ENCODE results near the gene LEPR.

The LEPR gene

DNA sequence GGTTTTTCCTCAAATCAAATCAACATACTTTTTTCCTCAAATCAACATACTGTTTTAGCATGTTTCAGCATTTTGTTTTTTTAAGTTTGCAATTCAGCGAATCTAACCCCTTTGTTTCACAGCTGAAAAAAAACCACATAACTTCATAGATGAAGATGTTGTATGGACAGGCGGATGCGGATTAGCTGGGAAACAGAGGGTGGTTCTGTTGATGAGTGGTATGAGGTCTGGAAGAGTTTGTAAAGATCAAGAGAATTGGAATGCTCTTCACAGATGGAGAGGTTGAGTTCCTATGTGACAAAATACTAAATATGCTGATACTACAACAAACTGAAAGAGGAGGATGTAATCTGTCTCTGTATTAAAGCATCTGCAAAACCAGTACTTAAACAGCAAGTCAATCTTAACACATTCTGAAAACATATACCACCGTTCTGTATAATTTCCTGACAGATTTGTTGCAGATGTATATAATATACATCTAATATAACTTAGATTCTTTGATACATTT is 10.6 kb upstream of the LEPR start:
- DNase-seq: no peak

DNA sequence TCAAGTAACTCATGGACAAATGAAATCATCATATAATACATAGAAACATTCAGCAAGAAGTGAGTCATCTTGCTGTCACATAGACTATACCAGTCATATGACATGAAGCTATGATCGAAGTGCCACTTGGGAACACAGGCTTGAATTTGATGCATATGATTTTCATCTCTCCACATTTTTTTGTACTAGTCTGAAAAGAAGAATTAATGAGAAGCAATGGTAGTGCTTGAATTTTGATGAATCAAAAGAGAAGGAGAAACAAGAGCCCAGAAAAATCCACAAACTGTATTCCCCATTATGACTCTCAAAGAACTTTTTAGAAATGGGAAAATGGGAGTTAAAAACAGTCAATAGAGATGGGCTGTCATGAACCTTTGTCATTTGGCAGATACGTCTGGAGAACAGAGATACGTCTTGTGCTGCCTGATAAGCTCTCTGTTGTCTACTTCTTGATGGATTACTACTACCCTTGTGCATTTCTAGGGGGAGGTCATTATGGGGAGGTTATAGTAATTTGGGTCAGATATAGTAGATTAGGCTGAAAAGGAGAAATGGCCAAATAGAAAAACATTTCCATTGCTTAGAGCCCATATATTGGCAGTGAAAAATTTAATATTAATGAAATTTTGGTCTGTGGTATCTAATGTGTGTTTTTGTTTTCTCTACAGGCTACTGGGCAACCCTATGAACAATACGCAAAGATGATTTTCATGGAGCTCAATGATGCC is 8.0 kb upstream of the LEPR start:
- peak; percentile 48 for DNase-seq

DNA sequence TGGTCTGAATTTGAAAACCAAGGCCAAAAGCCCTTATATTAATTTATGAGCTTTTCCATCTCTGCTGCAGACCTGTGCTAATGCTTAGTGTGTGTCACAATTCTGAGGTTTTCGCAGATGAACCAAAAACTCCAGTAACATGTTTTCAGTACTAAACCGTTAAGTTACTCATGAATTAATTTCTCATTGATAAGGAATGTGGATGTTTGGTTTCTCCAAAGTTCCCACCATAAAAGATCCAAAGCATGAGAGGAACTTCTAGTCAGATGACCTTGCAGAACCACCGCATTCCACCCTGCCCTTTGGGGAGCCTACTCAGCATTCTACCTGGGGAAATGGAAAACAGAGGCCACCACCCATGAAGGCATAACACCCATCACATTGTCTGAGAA is 7.5 kb upstream of the LEPR start:
- DNase-seq: peak; percentile 79

DNA sequence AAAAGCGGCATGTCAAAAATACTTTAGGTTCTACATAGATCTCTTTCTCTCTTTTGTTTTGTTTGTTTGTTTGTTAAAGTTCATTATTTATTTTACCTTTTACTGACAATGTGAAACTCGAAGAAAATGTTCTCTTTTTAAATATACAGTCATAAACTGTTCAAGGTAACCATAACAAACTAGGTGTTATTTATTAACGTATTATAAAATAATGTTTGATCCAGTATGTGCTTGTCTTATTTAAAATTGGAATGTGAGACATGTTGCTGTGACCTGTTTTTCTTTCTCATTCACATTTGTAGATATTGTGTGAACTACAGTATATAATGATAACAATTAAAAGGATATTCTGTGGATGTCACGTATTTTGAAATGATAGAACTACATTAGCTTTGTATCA is 5.9 kb upstream of the LEPR start:
- DNase-seq: no peak

DNA sequence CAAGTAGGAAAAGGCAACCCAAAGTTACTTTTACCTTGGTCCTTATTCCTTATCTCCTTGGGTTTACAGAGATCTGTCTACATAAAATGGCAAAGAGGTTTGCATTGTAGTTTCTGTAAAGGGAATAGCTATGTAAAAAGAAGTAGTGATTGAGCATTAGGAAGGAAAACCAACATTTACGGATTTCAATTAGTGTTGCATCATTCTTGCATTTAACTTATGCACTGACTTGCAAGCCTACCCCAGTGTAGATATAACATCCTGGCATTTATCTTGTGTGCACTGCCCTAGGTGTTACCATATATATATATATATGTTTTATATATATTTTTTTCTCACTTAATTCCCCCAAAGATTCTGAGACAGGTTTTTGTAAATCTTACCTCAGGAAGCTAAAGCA is 3.7 kb upstream of the LEPR start:
- no peak for DNase-seq

DNA sequence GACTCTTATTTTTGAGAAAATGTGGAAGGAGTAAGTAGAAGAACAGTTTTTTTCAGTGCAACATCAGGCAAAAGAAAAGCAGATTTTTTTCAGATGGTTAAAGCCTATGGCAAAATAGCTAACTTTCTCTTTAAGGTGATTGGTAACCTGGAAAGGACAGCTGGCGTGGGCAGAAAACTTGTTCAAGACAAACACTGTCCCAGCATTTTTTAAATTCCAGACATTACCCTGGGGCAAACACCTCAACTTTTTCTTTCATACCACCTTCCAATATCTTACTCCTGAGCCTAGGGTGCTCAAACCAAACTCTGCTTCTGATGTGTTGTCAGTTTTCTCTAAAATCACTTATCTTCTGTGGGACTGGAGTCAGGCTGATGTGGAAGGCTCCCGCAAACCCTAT is 2.7 kb upstream of the LEPR start:
- DNase-seq: no peak

DNA sequence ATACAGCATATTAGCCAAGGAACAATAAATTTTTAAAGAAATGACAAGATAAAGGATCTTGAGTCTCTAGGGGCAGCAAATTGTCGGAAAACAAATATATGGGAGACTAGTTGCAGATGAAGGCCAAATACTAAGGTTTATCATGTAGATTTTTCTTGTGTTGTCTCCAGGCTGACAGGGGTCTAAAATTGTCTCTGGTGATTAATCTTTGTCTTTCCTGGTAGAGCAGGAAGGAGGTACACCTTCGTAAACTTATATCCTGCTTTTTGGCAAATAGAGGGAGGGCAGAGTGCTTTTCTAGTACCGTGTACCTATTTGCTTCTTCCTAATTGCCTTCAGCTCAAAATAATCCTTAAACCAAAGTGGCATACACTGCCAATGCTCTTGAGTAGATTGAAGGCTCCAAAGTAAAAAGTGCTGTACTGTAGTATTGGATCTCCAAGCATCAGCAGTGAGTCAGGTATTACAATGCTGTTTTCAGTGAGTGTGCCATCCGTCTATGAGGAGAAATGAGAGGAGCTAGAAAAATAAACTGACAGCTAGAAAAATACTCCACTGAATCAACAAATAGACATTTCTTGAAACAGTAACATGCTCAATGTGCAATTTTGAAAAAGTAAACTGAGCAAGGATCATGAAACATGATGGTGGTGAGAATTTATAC is 1.8 kb upstream of the LEPR start:
- DNase-seq: peak; percentile 40

DNA sequence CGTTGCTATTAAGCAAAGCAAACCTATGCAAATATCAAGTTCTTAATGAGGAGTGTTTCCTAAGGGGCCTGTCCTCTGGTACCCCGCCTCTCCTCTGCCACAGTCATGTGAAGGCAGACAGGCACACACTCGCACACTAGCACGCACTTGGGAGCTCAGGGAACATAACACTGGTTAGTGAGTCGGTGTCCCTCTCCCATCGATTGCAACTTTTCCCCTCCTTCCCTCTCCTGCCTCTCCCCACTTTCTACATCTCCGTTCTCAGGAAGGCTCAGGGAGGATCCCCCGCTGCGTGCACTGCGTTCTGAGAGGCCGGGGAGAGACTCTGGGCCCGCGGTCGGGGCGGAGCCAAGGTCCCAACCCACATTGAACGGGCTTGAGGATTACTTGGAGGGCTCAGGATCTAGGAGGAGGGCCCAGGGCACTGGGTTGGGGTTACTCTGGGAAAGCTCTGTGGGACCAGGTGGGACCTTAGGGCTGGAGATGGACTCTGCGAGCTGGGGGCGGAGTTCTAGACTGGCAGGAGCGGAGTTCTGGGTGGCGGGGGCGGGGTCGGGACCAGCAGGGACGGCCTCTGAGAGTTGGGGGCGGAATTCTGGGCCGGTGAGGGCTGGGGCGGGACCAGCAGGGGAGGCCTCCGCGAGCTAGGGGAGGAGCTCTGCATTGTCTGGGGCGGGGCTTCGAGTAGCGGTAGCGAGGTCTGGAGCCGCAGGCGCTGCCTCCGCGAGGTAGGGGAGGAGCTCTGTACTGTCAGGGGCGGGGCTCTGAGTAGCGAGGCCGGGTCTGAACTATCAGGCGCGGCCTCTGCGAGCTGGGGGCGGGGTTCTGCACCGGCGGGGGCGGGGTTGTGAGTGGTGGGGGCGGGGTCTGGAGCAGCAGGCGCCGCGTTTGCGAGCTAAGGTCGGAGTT is 533 bp upstream of the LEPR start:
- DNase-seq: peak; percentile 100

DNA sequence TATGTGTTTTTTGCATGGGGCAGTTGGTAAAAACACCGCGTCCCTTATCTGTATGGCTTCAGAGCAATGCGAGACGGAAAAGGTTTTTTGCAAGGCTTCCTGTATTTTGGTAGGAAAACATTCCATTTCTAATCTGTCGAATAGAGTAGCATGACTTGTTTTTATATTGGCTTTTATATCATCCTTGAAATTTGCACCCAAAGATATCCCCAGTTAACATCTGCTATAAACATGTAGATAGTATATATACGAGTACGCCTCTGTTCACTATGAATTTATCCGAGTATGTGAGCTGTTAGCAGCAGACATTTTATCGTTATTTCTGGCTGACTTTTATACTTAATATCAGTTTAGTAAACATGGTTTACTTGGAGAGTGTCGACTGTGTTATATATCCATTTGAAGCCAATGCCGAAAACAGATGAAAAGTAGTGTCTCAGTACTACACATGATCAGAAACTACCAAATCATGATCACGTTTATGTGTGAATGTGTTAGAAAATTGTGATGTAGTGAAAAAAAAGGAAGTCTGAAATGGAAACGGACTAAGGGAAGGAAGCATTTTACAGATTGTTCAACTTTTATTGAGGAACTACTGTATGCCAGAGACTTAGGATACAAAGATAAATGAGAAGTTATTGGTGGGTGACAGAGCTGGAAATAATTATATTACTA is 1.0 kb downstream of the LEPR start:
- peak; percentile 35 for DNase-seq

DNA sequence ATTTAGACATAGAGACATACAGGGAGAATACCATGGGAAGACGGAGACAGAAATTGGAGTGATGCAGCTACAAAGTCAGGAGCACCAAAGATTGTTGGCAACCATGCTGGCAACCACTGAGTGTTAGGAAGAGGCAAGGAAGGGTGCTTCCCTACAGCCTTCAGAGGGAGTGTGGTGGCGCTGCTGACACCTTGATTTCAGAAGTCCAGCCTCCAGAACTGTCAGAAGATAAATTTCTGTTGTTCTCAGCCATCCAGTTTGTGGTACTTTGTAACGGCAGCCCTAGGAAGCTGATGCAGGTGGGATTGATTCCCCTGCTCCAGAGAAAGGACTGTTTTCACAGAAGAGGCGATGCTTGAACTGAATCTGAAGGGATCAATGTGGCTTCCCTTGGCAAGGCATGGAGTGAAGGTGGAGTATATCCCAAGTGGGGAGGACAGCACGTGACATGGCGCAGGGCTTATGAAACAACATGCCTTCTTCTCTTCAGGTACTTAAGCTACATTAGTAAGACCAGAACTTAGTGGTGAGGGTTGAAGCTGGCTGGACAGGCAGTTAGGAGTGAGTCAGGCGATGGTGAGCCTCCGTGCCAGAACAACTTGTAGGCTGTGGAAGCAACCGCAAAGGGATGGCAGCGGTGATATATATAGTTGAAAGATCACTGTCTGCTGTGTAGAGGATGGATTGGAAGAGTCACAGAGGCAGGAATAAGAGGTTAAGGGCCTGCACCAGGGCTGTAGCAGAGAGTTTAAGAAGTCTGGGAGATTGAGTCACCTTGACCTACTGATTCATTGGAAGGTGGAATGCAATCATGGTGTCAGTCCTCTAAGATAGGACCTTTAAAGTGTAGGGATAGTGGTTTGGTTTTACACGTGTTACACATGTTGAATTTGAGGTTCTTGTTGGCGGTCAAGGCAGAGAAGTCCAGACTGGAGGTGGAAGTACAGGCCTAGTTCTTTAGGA is 2.1 kb downstream of the LEPR start:
- peak; percentile 49 for DNase-seq

DNA sequence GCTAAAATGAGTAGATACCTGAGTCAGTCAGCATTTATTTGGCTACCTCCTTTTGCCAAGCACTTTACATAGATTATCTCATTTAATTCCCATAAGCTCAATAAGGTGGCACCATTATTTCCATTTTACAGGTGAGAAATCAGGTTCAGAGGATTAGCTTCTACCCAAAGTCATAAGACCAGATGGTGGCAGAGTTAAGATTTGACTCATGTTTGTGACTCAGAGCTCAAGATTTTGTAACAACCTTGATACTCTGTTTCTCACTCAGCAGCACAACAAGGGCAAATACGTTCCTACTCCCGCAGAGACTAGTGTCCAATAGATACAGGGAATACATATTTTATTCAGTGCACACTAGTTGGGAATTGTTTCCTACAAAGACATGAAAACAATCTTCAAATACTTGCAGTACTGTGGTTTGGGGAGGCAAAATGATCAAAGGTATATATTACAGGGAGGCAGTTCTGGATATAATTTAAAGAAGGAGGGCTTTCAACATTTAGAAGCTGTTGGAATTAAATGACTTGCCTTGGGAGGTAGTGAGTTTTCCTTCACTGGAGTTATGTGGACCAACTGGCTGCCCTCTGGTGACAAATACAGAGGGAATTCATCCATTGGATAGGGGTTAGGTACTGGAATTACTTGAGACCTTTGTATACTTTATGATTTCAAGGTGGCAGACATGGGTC is 3.6 kb downstream of the LEPR start:
- DNase-seq: peak; percentile 91

DNA sequence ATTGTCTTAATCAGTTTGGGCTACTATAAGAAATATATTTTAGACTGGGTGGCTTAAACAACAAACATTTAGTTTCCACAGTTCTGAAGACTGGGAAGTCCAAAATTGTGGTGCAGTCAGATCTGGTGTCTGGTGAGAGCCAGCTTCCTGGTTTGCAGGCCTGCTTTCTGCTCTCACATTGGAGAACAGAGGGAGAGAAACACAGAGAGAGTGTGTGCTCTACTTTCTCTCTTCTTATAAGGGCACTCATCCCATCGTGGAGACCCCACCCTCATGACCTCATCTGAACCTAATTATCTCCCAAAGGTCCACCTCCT is 4.1 kb downstream of the LEPR start:
- no peak for DNase-seq

DNA sequence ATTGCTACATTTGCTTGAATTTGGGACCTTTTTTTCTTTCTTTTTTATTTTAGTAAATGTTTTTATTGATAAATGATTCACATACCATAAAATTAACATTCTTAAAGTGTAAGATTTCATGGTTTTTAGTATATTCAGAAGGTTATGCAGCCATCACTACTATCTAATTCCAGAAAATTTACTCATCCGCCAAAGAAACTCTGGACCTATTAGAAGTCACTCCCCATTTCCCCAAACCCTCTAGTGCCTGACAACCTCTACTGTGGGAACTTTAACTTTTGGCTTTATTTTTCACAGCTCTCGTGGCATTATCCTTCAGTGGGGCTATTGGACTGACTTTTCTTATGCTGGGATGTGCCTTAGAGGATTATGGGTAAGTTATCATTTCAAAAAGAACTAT is 4.5 kb downstream of the LEPR start:
- no peak for DNase-seq

DNA sequence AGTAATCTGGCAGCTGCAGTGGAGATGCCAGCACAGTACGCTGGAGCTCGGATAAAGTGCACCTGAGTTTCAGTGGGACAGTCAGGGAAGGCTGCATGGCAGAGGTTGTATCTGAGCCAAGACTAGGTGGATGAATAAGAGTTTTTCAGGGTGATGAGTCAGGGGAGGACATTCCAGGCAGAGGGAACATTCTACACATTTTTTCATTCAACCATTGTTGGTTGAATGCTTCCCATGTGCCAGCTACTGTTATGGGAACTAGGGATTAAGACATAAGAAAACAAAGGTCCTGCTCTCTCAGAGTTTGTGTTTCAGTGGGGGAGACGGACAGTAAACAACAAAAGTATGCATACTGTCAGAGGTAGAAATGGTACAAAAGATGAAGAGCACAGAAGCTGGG is 5.2 kb downstream of the LEPR start:
- peak; percentile 90 for DNase-seq

DNA sequence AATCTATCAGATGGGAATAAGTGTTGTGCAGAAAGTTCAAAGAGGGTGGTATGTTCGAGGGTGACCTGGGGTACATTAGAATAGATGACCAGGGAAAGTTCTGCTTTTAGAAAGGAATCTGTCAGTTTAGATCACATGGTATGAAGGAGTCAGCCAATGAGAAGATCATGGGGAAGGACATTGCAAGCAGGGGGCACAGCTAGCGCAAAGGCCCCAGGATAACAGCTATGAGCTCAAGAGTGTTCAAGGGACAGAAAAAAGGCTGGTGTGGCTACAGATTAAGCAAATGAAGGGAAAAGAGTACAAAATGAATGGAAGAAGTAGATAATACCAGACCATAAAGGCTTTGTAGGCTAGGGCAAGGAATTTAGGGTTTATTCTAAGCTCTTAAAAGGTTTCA is 8.6 kb downstream of the LEPR start:
- DNase-seq: no peak

DNA sequence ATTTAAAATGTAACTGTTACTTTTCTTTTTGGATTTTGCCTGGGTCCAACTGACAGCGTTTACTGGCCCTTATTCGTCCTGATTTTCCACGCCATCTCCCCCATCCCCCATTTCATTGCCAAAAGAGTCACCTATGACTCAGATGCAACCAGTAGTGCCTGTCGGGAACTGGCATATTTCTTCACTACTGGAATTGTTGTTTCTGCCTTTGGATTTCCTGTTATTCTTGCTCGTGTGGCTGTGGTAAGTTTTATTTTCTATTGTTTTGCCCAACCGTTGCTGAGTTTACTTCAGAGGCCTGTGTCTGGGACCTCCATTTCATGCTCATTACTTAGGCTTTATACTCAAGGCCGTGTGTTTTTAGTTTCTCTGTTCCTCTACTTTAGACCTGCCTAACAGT is 9.3 kb downstream of the LEPR start:
- peak; percentile 78 for DNase-seq

DNA sequence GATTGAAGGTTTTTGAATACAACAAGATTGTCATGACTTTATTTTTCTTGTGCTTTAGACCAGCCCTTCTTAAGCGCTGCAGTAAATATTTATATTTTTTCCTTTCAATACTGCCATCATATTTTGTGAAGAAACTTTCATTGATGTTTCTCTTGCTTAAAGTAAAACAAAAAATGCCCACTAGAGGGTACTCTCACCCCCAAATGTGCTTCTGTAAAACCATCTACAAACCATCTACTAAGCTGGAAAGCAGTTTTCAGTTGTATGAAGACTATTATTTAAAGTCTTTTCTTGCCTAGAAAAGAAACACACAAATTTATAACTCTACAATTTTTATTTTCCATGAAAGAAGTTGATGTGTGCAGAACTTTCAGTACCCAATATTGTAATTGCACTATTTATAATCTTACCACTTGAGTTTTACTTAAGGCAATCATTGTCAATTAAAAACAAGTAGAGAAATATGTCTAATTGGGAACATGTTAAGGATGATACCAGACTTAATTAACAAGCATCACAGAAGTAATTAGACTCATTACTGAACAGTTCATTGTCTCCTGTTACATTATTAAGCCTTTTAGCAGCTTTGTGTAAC is 10.7 kb downstream of the LEPR start:
- peak; percentile 53 for DNase-seq

DNA sequence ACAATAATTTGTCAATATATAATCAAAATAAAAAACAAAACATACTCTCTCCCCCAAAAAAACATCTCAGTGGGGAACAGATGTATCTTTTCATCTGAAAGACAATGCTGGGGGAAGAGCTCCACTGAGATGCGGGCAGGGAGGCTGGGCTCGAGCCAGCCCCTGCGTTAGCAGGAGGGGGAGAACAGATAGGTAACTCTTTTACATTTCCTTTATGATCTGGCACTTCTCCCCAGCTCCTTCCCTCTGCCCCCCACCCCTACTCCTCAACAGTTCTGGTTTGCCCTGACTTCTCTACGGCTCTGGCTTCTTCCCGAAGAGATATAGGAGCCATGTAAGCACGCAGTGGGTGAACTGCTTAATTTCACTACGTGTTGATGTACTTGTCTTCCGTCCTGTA is 12.4 kb downstream of the LEPR start:
- no peak for DNase-seq

DNA sequence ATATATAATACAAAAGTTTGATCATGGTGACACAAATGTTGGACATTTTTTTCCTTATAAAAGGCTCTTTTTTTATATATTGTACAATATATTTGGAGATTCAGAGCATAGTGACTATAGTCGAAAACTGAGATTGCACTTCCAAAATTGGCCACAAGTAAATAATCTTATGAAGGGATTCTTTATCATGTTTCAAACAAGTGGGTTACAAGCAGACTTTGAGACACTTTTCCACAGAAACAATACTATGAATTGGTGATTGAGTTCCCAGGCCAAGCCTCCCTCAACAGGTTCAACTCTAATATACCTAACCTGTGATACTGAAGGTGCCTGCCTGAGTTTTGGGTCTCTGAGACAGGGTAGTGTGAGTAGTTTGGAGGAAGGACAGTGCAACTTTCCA is 13.8 kb downstream of the LEPR start:
- no peak for DNase-seq

DNA sequence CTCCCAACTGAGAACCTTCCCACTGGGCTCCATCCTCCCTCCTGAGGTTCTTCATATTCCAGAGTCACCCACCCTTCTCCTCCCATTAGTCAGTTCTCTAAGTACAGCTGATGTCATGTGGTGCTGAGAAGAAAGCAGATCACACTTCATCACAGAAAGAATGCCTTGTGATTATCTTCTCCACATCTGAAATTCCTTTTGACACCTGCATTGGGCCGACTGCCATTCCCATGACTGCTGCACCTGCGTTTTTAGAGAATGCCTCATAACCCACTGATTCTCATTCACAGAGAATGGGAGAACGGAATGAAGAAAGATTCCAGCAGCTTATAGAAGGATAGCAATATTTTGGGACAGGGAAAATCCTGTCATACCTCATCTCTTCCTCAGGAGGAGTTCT is 14.3 kb downstream of the LEPR start:
- DNase-seq: no peak

DNA sequence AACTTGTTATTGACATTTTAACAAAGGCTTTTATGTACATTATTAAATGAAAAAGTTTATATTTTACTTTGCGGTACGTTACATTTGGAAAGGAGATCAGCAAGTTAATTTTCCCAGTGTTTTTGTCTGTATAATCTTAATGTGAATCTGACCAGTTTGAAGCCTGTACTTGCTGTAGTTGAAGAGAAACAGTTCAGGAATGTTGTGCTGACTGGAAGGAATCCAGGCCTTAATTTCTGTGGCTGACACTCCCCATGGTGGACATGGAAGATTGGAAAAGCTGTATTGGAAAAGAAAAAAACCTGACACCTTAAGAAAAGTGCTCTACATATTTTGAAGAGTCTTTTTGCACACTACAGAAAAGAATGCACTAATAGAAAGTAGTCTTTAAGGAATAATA is 15.5 kb downstream of the LEPR start:
- no peak for DNase-seq
